Parathyroid adenoma (tissue), 2 donors: ENCODE measurements around the gene DGKI.

Experiments used
- H2AFZ ChIP-seq: fragments of 300-600 bp; sonication (generic); one replicate; pipeline ENCODE4 v1.7.0; 2017; ENCODE audit warnings: antibody characterized with exemption, mild to moderate bottlenecking
- H3K27ac ChIP-seq: fragments of 300-600 bp; sonication (generic); one replicate; pipeline ENCODE4 v1.7.0; 2017
- H3K27me3 ChIP-seq: fragments of 300-600 bp; sonication (generic); one replicate; pipeline ENCODE4 v1.7.0; 2017; ENCODE audit warnings: low read length; ENCODE audit not compliant: control insufficient read depth, insufficient read depth
- H3K36me3 ChIP-seq: fragments of 300-600 bp; sonication (generic); one replicate; pipeline ENCODE4 v1.7.0; 2017; ENCODE audit warnings: low read length; ENCODE audit not compliant: control insufficient read depth, insufficient read depth
- H3K4me1 ChIP-seq: fragments of 300-600 bp; sonication (generic); one replicate; pipeline ENCODE4 v1.7.0; 2017; ENCODE audit warnings: control low read depth
- H3K4me2 ChIP-seq: fragments of 300-600 bp; sonication (generic); one replicate; pipeline ENCODE4 v1.7.0; 2017; ENCODE audit warnings: low read length
- H3K4me3 ChIP-seq: fragments of 300-600 bp; sonication (generic); one replicate; pipeline ENCODE4 v1.7.0; 2017; ENCODE audit warnings: low read depth, low read length
- H3K79me2 ChIP-seq: fragments of 300-600 bp; sonication (generic); one replicate; pipeline ENCODE4 v1.7.0; 2017; ENCODE audit warnings: control low read depth
- H3K9ac ChIP-seq: fragments of 300-600 bp; sonication (generic); one replicate; pipeline ENCODE4 v1.7.0; 2017; ENCODE audit warnings: mild to moderate bottlenecking
- H3K9me3 ChIP-seq: fragments of 300-600 bp; sonication (generic); one replicate; pipeline ENCODE4 v1.7.0; 2017; ENCODE audit warnings: low read length; ENCODE audit not compliant: control insufficient read depth
- TF ChIP-seq, protein P1 (sequence below): fragments of 300-600 bp; sonication (generic); IDR thresholded peaks from one replicate; pipeline ENCODE4 v1.7.0; 2017; ENCODE audit warnings: antibody characterized with exemption, mild to moderate bottlenecking
- donor health status: primary hyperparathyroidism.

DGKI gene

DNA sequence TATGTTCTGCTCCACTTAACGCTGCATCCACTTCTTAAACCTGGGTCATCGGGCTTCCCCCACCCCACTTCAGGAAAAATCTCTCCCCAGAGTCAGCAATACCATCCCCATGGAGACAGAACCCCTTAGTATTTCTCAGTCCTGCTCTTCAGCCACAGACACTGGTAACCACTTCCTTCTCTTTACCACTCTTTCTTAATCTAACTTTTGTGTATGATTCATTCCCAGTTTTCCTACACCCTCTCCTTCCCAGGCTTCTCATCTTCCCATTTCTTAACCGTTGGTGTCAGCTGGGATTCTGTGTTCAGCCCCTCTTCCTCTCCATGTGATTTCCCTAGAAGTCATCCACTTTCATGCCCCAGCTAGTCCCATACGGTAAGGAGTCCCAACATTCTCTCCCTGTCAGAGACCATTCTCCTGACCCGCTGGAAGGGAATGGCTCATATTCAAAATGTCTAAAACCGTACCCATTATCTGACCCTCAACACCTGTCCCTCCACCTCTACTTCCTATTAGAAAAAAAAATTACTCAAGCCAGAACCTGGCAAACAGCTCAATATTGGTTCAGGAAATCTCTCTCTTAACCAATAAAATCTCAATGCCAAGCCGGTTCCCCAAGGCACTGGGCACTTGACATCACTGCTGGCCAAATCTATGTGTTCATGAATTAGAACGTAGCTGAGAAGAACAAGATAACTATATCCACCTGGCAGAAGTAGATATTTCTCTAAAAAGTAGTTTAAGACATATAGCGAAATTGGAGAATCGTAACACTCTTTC, 89.4 kb downstream of the DGKI start:
- H2AFZ ChIP-seq, result no peak overlapping the region
- H3K9ac ChIP-seq, result no peak overlapping the region
- no peaks in the 10 kb centered on the region for H3K36me3 ChIP-seq
- H3K4me2 ChIP-seq, result no peak overlapping the region
- H3K9me3 ChIP-seq, result no peaks in the 10 kb centered on the region
- peaks cover 7% of the 10 kb centered on the region for H3K4me1 ChIP-seq
- TF ChIP-seq, protein P1, sequence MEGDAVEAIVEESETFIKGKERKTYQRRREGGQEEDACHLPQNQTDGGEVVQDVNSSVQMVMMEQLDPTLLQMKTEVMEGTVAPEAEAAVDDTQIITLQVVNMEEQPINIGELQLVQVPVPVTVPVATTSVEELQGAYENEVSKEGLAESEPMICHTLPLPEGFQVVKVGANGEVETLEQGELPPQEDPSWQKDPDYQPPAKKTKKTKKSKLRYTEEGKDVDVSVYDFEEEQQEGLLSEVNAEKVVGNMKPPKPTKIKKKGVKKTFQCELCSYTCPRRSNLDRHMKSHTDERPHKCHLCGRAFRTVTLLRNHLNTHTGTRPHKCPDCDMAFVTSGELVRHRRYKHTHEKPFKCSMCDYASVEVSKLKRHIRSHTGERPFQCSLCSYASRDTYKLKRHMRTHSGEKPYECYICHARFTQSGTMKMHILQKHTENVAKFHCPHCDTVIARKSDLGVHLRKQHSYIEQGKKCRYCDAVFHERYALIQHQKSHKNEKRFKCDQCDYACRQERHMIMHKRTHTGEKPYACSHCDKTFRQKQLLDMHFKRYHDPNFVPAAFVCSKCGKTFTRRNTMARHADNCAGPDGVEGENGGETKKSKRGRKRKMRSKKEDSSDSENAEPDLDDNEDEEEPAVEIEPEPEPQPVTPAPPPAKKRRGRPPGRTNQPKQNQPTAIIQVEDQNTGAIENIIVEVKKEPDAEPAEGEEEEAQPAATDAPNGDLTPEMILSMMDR, result no peak
- H3K27me3 ChIP-seq, result no peaks in the 10 kb centered on the region
- H3K4me3 ChIP-seq, result no peak overlapping the region
- no peaks in the 10 kb centered on the region for H3K79me2 ChIP-seq
- no peak overlapping the region for H3K27ac ChIP-seq

DNA sequence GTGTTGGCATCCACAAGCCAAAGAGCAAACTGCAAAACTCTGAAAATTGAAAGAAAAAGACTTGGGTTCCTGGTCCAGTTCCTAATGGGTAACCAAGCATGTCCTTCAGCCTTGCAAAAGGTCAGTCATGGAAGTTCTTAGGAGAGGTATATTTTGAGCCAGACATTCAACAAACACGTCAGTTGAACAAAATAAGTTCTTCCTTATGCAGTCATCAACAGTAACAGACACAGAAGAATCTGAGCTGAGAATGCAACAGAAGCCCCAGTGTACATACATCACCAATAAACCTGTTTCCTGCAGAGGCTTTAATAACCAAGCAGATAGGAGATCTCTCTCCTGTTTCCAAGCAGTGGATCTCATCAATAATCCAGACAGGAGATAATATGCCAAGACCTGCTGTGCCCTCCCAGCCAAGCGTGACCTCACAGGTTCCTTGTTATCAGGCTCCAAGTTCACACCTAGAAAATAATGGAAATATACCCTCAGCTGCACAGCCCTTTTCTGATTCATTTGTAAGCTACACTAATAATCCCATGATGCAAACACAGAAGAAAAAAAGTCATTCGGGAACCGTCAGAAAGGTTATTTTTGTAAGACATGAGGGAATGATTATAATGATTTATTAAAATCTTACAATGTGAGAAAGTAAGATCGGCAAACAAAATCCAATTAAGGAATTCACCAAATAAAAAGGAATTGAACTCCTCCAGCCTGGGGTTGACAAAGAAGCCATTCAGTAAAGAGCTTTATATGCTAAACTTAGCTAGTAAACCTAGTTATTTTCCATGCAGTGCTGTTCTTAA, 90.7 kb downstream of the DGKI start:
- H3K79me2 ChIP-seq, result no peaks in the 10 kb centered on the region
- TF ChIP-seq, protein P1, result no peak
- H3K4me2 ChIP-seq, result no peak overlapping the region
- peaks cover 7% of the 10 kb centered on the region for H3K4me1 ChIP-seq
- H3K9ac ChIP-seq, result no peak overlapping the region
- no peaks in the 10 kb centered on the region for H3K27me3 ChIP-seq
- H3K36me3 ChIP-seq, result no peaks in the 10 kb centered on the region
- no peak overlapping the region for H3K4me3 ChIP-seq
- no peak overlapping the region for H3K27ac ChIP-seq
- no peak overlapping the region for H2AFZ ChIP-seq
- no peaks in the 10 kb centered on the region for H3K9me3 ChIP-seq

DNA sequence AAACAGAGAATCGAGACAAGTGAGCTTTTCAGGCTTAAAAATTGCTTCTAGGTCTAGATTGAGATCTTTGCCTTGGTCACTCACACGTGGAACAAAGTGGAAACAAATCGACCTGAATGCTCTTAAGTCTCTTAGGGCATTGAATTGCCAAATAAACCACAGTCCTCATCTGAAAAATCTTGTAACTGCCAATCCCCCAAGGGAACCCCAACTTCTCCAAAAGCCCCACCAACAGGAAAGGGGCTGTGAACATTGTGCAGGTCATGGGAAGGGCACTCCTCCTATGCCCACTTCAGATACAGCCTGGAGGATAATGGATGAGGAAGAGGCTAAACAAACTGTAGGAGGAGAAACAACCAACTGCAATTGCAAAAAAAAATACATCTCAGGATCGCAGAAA, 91.3 kb downstream of the DGKI start:
- no peak overlapping the region for H2AFZ ChIP-seq
- TF ChIP-seq, protein P1, result no peak
- no peak overlapping the region for H3K4me2 ChIP-seq
- no peaks in the 10 kb centered on the region for H3K9me3 ChIP-seq
- H3K4me1 ChIP-seq, result peaks cover 7% of the 10 kb centered on the region
- no peak overlapping the region for H3K4me3 ChIP-seq
- no peak overlapping the region for H3K27ac ChIP-seq
- H3K9ac ChIP-seq, result no peak overlapping the region
- no peaks in the 10 kb centered on the region for H3K27me3 ChIP-seq
- H3K79me2 ChIP-seq, result no peaks in the 10 kb centered on the region
- H3K36me3 ChIP-seq, result no peaks in the 10 kb centered on the region

DNA sequence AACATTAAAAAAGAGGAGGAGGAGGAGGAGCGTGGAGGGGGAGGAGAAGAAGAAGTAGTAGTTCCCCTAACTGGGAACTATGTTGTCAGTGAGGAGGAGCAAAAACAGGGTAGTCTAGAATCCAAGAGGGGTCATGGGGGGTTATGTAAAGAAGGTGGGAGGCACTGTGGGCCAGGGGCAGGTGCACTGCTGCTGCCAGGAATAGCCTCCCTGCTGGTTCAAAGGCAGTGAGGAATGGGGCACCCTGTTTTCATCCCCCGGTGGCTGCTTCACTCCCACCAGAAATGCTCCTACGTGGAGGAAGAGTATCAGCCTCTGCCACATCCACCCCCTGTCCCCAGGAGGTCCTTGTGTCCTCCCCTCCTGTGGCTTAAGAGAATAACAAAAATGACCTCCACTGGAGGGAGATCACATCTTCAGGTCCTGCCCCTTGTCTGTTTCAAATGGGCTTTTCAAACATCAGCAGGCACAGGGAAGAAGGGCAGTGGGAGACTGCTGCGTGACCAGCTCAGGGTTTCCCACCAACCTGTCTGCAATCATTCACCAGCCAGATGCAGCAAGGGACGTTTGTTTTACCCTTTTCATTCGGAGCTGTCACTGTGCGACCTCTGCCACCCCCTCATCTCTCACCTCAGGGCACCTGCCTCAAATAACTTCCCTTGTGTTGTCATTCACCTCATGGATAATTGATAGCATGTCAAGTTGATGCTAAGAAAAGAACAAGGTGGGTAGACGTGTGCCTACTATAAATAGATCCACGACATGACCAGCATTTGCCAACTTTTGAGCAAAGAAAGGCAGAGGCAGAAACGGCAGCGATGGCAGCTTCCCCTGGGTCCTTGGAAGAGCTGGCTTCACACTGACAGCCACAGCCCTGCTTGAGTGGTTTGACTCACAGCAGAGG, 92.6 kb downstream of the DGKI start:
- no peak overlapping the region for H3K4me3 ChIP-seq
- peaks cover 7% of the 10 kb centered on the region for H3K4me1 ChIP-seq
- no peaks in the 10 kb centered on the region for H3K79me2 ChIP-seq
- no peaks in the 10 kb centered on the region for H3K36me3 ChIP-seq
- no peaks in the 10 kb centered on the region for H3K9me3 ChIP-seq
- H3K9ac ChIP-seq, result no peak overlapping the region
- peak overlapping the region; percentile 45 for H2AFZ ChIP-seq
- no peaks in the 10 kb centered on the region for H3K27me3 ChIP-seq
- peak overlapping the region; percentile 32 for H3K4me2 ChIP-seq
- H3K27ac ChIP-seq, result no peak overlapping the region
- TF ChIP-seq, protein P1, result no peak
